Gastroesophageal sphincter (tissue), 4 donors: Measurements from ENCODE around the gene TMEM229B. TPM values are rescaled to one million over a fixed set of nuclear protein-coding genes. Genes with fewer than 3 reads are reported as not detected.
"Not testable (repeated sequence)": the region's sequence is repeated elsewhere in the genome, so short reads cannot be mapped to it uniquely, and the experiment has no call there.

Source experiments
- ATAC-seq: fragments of 150-250 bp; one replicate; pipeline ENCODE4 v1.9.1; 2016; ENCODE audit warnings: mild to moderate bottlenecking, moderate library complexity
- H3K27ac ChIP-seq, 4 donors: fragments of 200-600 bp; sonication (generic) in 3 of 4; 1 replicate in 3 of 4; 2 replicates in 1 of 4; pipeline ENCODE4 v1.5.1; 2016 to 2019
- H3K27me3 ChIP-seq: fragments of 200-600 bp; sonication (generic); one replicate; pipeline ENCODE4 v1.5.1; 2019
- H3K36me3 ChIP-seq, 2 donors: fragments of 200-600 bp; sonication (generic); one replicate each; pipeline ENCODE4 v1.5.1; 2019; ENCODE audit warnings: control low read depth in 1 of 2
- H3K4me1 ChIP-seq, 3 donors: fragments of 200-600 bp; sonication (generic); 1 replicate in 2 of 3; 2 replicates in 1 of 3; pipeline ENCODE4 v1.5.1; 2016 to 2019; ENCODE audit warnings: control low read depth in 2 of 3
- H3K4me3 ChIP-seq, 2 donors: fragments of 200-600 bp; sonication (generic); one replicate each; pipeline ENCODE4 v1.5.1; 2019; ENCODE audit warnings: mild to moderate bottlenecking in 1 of 2, moderate library complexity in 1 of 2
- H3K9me3 ChIP-seq, 3 donors: fragments of 200-600 bp; sonication (generic); one replicate each; pipeline ENCODE4 v1.5.1; 2017 to 2019; ENCODE audit warnings: control low read depth in 2 of 3
- EP300 ChIP-seq: sonication (generic); formaldehyde crosslinking; IDR thresholded peaks from one replicate; pipeline ENCODE4 v1.6.1; 2017; ENCODE audit warnings: antibody characterized with exemption, mild to moderate bottlenecking
- POLR2A ChIP-seq, 2 donors: fragments of 450-650 bp; IDR thresholded peaks; one replicate each; pipeline ENCODE4 v1.6.1; 2017; ENCODE audit warnings: antibody characterized with exemption in 2 of 2, mild to moderate bottlenecking in 2 of 2, moderate library complexity in 1 of 2
- POLR2AphosphoS5 ChIP-seq: sonication (generic); formaldehyde crosslinking; IDR thresholded peaks from one replicate; pipeline ENCODE4 v1.6.1; 2017; ENCODE audit warnings: antibody characterized with exemption
- whole genome bisulfite sequencing, 2 donors: methylation state at CpG; one replicate each; pipeline ENCODE4 v1.1.5; 2018; ENCODE audit warnings: low coverage in 1 of 2; 5-methylcytosine and 5-hydroxymethylcytosine counted together
- total RNA-seq, 4 donors: library from RNA; depleted of rRNA; stranded (reverse); fragments of >200 nt; gene quantifications; one replicate each; pipeline ENCODE4 v1.1.0, GENCODE V29; 2016
- TF ChIP-seq, protein P1 (sequence below), 4 experiments: fragments of 200-600 bp in 2 of 4; fragments of 450-650 bp in 2 of 4; sonication (generic) in 1 of 4; IDR thresholded peaks; one replicate each; pipeline ENCODE4 v1.5.1; 2017 to 2019; ENCODE audit warnings: antibody characterized with exemption in 4 of 4, mild to moderate bottlenecking in 2 of 4, moderate library complexity in 2 of 4

The TMEM229B gene
- total RNA-seq, 4 donors from 2014 or later: 0.94 to 3.9 (median 2.5) TPM

DNA sequence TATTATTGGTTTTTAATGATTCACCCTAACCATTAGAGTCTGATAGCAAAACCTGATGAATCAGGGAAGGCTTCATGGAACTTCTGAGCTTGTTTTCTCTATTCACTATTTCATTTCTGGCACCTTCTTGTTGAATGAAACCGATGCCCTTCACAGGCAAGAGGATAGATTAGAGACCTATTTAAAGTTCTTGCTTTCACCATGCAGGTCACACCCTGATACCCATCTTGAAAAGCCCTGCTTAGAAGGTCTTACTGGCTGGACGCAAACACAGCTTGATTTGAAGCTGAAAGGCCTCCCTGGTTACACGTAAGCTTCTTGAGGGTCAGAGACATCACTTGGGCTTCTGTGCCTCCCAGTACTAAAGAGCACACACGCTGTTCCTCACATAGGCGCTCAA, 29.2 kb downstream of the TMEM229B start:
- WGBS, 2 donors: 53 to 86% methylated on average over 1 to 2 of the region's 5 CpGs
- TF ChIP-seq, protein P1, sequence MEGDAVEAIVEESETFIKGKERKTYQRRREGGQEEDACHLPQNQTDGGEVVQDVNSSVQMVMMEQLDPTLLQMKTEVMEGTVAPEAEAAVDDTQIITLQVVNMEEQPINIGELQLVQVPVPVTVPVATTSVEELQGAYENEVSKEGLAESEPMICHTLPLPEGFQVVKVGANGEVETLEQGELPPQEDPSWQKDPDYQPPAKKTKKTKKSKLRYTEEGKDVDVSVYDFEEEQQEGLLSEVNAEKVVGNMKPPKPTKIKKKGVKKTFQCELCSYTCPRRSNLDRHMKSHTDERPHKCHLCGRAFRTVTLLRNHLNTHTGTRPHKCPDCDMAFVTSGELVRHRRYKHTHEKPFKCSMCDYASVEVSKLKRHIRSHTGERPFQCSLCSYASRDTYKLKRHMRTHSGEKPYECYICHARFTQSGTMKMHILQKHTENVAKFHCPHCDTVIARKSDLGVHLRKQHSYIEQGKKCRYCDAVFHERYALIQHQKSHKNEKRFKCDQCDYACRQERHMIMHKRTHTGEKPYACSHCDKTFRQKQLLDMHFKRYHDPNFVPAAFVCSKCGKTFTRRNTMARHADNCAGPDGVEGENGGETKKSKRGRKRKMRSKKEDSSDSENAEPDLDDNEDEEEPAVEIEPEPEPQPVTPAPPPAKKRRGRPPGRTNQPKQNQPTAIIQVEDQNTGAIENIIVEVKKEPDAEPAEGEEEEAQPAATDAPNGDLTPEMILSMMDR (IDR thresholded peaks at IDR 0.05): no peak
- TF ChIP-seq POLR2A (IDR thresholded peaks at IDR 0.05): no peak
- no peak for TF ChIP-seq EP300
- no peak for TF ChIP-seq POLR2AphosphoS5
- H3K4me1 ChIP-seq: peaks cover 0 to 6% (median 0%) of the 10 kb centered on the region in 3 donors
- H3K4me3 ChIP-seq: no peak overlapping the region
- no peaks in the 10 kb centered on the region for H3K36me3 ChIP-seq
- no peak overlapping the region for H3K27ac ChIP-seq
- ATAC-seq: no peak
- H3K27me3 ChIP-seq: peaks cover 27% of the 10 kb centered on the region
- no peaks in the 10 kb centered on the region for H3K9me3 ChIP-seq

DNA sequence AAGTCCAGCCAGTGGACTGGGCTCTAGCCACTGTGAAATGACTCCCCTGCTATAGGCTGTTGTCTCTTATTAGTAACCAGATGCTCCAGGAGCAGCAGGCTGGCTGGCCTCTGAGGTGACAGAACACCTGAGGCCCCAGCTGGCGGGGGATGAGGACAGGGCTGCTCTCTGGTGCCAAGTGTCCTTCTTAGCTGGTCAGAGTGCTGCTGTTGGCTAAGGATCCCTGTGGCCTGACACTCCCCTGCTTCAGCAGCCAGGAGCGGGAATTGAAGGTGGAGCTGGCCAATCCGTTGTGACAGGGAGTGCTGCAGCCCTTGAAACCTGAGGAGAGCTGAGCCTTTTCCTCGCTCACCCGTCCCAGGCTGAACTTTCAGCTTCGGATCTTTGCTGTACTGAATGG, 30.7 kb downstream of the TMEM229B start:
- H3K9me3 ChIP-seq: no peaks in the 10 kb centered on the region
- H3K4me1 ChIP-seq: peaks cover 0 to 6% (median 0%) of the 10 kb centered on the region in 3 donors
- H3K27ac ChIP-seq: no peak overlapping the region
- TF ChIP-seq EP300 (no peak), POLR2A (IDR thresholded peaks at IDR 0.05) (no peak)
- peaks cover 27% of the 10 kb centered on the region for H3K27me3 ChIP-seq
- no CpG with 5 or more reads among the region's 6 CpGs for WGBS, 2 donors
- ATAC-seq: no peak
- no peak overlapping the region for H3K4me3 ChIP-seq
- no peaks in the 10 kb centered on the region for H3K36me3 ChIP-seq

DNA sequence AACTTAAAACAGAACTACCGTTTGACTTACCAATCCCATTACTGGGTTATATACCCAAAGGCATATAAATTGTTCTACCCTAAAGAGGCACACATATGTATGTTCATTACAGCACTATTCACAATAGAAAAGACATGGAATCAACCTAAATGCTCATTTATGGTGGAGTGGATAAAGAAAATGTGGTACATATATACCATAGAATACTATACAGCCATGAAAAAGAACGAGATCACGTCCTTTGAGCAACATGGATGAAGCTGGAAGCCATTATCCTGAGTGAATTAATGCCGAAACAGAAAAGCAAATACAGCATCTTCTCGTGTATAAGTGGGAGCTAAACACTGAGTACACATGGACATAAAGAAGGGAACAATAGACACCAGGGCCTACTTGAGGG, 31.8 kb downstream of the TMEM229B start:
- H3K9me3 ChIP-seq: no peaks in the 10 kb centered on the region
- TF ChIP-seq POLR2A (IDR thresholded peaks at IDR 0.05): no peak
- no peak for TF ChIP-seq EP300
- no peak for TF ChIP-seq POLR2AphosphoS5
- TF ChIP-seq, protein P1 (IDR thresholded peaks at IDR 0.05): no peak
- H3K27me3 ChIP-seq: peaks cover 27% of the 10 kb centered on the region
- H3K27ac ChIP-seq: no peak overlapping the region
- H3K4me3 ChIP-seq: no peak overlapping the region
- H3K4me1 ChIP-seq: peaks cover 0 to 6% (median 0%) of the 10 kb centered on the region in 3 donors
- no peak for ATAC-seq
- WGBS, 2 donors: 89 to 94% methylated on average over 4 to 5 of the region's 5 CpGs
- H3K36me3 ChIP-seq: no peaks in the 10 kb centered on the region

DNA sequence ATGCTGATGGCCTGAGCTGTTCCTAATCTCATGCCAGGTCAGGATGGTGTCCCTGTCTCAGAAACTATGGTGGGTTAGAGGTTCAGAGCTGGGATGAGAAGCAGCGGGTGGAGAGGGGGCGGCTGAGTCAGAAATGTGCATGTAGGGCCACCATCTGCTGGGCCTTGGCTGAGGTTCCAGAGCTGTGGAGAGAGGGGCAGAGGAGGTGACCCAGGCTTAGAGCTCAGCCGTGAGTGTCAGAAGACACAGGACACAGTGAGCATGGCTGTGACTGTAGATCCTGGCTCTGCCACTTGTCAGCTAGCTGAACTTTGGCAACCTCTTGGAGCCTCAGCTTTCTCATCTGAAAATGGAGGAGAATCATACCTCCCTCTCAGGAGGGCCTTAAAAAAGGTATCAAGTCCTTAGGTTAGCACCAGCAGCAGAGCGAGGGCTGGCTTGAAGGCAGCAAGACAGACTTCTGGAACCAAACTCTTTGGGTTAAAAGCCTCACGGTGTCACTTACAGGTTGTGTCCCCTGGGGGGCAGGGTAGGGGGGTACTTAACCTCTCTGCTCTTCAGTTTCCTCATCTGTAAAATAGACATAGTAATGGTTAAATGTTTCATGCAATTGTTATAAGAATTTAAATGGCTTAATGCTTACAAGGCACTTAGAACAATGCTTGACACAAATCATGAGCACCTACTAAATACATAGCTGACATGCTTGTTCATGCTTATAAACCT, 34.8 kb downstream of the TMEM229B start:
- H3K4me1 ChIP-seq: peaks cover 0 to 6% (median 0%) of the 10 kb centered on the region in 3 donors
- H3K27me3 ChIP-seq: peaks cover 23% of the 10 kb centered on the region
- ATAC-seq: no peak
- WGBS, 2 donors: 87% methylated on average over 3 of the region's 5 CpGs; no CpG with 5 or more reads in 1 of the 2 donors
- no peak overlapping the region for H3K27ac ChIP-seq
- H3K4me3 ChIP-seq: no peak overlapping the region
- TF ChIP-seq POLR2A (IDR thresholded peaks at IDR 0.05): no peak
- no peak for TF ChIP-seq EP300
- TF ChIP-seq, protein P1 (IDR thresholded peaks at IDR 0.05): no peak
- TF ChIP-seq POLR2AphosphoS5: no peak
- H3K36me3 ChIP-seq: no peaks in the 10 kb centered on the region
- H3K9me3 ChIP-seq: peaks cover 0 to 6% (median 0%) of the 10 kb centered on the region in 3 donors

DNA sequence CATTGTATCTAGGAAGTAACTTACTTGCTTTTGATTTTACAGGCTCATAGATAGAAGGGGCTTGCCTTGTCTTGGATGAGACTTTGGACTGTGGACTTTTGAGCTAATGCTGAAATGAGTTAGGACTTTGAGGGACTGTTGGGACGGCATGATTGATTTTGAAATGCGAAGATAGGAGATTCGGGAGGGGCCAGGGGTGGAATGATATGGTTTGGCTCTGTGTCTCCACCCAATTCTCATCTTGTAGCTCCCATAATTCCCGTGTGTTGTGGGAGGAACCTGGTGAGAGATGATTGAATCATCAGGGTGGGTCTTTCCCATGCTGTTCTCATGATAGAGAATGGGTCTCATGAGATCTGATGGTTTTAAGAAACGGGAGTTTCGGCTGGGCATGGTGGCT, 36.9 kb downstream of the TMEM229B start:
- not testable (repeated sequence) for H3K9me3 ChIP-seq, ATAC-seq, H3K4me3 ChIP-seq, H3K4me1 ChIP-seq, H3K36me3 ChIP-seq, H3K27ac ChIP-seq
- 82 to 87% methylated on average over 5 to 6 of the region's 6 CpGs for WGBS, 2 donors
- H3K27me3 ChIP-seq: peaks cover 12% of the 10 kb centered on the region

DNA sequence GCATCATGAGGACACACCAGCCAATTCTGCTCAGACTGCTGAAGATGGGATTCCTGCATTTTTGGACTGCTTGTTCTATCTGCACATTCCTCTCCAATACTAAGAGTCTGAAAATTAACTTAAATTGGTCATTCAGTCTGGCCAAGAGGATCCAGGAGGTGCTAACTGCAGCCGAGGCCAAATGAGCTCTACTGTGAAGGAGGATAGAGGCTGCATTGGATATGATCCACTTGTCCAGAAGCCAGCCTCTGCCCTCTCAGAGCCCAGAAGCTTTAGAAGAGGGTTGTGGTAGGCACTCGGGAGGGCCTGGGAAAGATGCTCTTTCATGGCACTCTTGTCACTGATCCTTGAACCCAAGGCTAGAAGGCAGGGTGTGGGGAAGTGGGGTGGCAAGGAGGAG, 39.4 kb downstream of the TMEM229B start:
- no peaks in the 10 kb centered on the region for H3K36me3 ChIP-seq
- ATAC-seq: no peak
- peaks cover 6% of the 10 kb centered on the region for H3K27me3 ChIP-seq
- peaks cover 0 to 6% (median 0%) of the 10 kb centered on the region in 3 donors for H3K9me3 ChIP-seq
- H3K4me3 ChIP-seq: no peak overlapping the region
- H3K27ac ChIP-seq: no peak overlapping the region
- no CpG with 5 or more reads among the region's 2 CpGs for WGBS, 2 donors
- TF ChIP-seq POLR2A (IDR thresholded peaks at IDR 0.05) (no peak), EP300 (no peak), POLR2AphosphoS5 (no peak)
- TF ChIP-seq, protein P1 (IDR thresholded peaks at IDR 0.05): no peak
- no peaks in the 10 kb centered on the region for H3K4me1 ChIP-seq
